Measurements from ENCODE around the gene CPPED1.

- TF ChIP-seq CTCF (conservative IDR thresholded peaks at IDR 0.05; ENCODE audit: low read depth in 2 of 2), result no peak
- TF ChIP-seq POLR2AphosphoS5 (IDR thresholded peaks at IDR 0.05; ENCODE audit: low read depth), result no peak
- TF ChIP-seq ZNF114 (CRISPR knock-in tag; IDR thresholded peaks at IDR 0.05), result no peak
These were observed 178.0 kb downstream of the CPPED1 start for GRCh38 chr16:12625716-12626115.

All from GM23338 (cell line).